ENCODE measurements around the gene ZNF436. TPM values are rescaled to one million over a fixed set of nuclear protein-coding genes. Genes with fewer than 3 reads are reported as not detected.

Gene ZNF436
- total and polyA plus RNA-seq, 2 of the 8 experiments (the other 6 are each of a cell fraction or from before 2014, with no cell fraction given): 0.65 to 1.8 TPM

- no peak for TF ChIP-seq CHD7 (IDR thresholded peaks at IDR 0.05; ENCODE audit: insufficient replicate concordance, low read length)
- no peak for TF ChIP-seq ASH2L (IDR thresholded peaks at IDR 0.05; ENCODE audit: low read length)
These were observed 14.8 kb upstream of the ZNF436 start (continued) for GRCh38 chr1:23384312-23385058.
